Stimulated activated naive CD8-positive, alpha-beta T cell treated with anti-CD3 and anti-CD28 coated beads, Interleukin-15, amount 100 ng/mL, for 72 hours (primary cell): ENCODE data around the gene AFAP1L2.
"Not testable (repeated sequence)": the region's sequence is repeated elsewhere in the genome, so short reads cannot be mapped to it uniquely, and the experiment has no call there.

Experiments
- ATAC-seq: fragments of 150-1000 bp; cut with Tn5 transposase; 2 replicates; pipeline ENCODE4 v1.10.0; 2021; ENCODE audit warnings: mild to moderate bottlenecking, moderate library complexity
- DNase-seq, 2 donors: peaks; one replicate each; pipeline ENCODE4 v3.0.0; 2021 to 2022
- H3K27ac Mint-ChIP-seq, 2 donors: one replicate each; pipeline ENCODE4 v1.8.0; 2022; ENCODE audit warnings: mild to moderate bottlenecking in 2 of 2, mixed read lengths in 2 of 2, moderate library complexity in 2 of 2
- H3K27me3 Mint-ChIP-seq: one replicate; pipeline ENCODE4 v1.8.0; 2022; ENCODE audit warnings: mixed read lengths
- H3K4me1 Mint-ChIP-seq: one replicate; pipeline ENCODE4 v1.8.0; 2022; ENCODE audit warnings: mild to moderate bottlenecking, mixed read lengths
- H3K4me3 Mint-ChIP-seq, 2 donors: one replicate each; pipeline ENCODE4 v1.8.0; 2022; ENCODE audit warnings: mild to moderate bottlenecking in 2 of 2, mixed read lengths in 2 of 2, moderate library complexity in 1 of 2
- H3K9me3 Mint-ChIP-seq, 2 donors: one replicate each; pipeline ENCODE4 v1.8.0; 2022; ENCODE audit warnings: mixed read lengths in 2 of 2

Gene AFAP1L2

GRCh38 chr10:114345701-114346100 is 58.6 kb downstream of the AFAP1L2 start:
- Mint-ChIP-seq H3K4me3 (no peak overlapping the region), H3K9me3 (no peaks in the 10 kb centered on the region), H3K27ac (no peak overlapping the region), H3K4me1 (peaks cover 30% of the 10 kb centered on the region), H3K27me3 (peaks cover 11% of the 10 kb centered on the region)
- ATAC-seq (peak; percentile 22), DNase-seq (no peak)

GRCh38 chr10:114343623-114344505 is 60.4 kb downstream of the AFAP1L2 start:
- no peak for ATAC-seq
- H3K9me3 Mint-ChIP-seq = no peaks in the 10 kb centered on the region
- H3K4me3 Mint-ChIP-seq = no peak overlapping the region
- DNase-seq = no peak
- peaks cover 25% of the 10 kb centered on the region for H3K4me1 Mint-ChIP-seq
- H3K27ac Mint-ChIP-seq = no peak overlapping the region
- H3K27me3 Mint-ChIP-seq = no peaks in the 10 kb centered on the region

- ATAC-seq = no peak
- DNase-seq = no peak
- no peak overlapping the region for H3K4me3 Mint-ChIP-seq
- no peak overlapping the region for H3K27ac Mint-ChIP-seq
- H3K4me1 Mint-ChIP-seq = peaks cover 32% of the 10 kb centered on the region
- no peaks in the 10 kb centered on the region for H3K27me3 Mint-ChIP-seq
- H3K9me3 Mint-ChIP-seq = no peaks in the 10 kb centered on the region
Observed at GRCh38 chr10:114342976-114343375, 61.3 kb downstream of the AFAP1L2 start.

GRCh38 chr10:114340816-114341215 is 63.5 kb downstream of the AFAP1L2 start:
- no peaks in the 10 kb centered on the region for H3K27me3 Mint-ChIP-seq
- DNase-seq (no peak), ATAC-seq (no peak)
- H3K9me3 Mint-ChIP-seq = no peaks in the 10 kb centered on the region
- H3K27ac Mint-ChIP-seq = peak overlapping the region in 1 of 2 donors; percentile 37
- no peak overlapping the region for H3K4me3 Mint-ChIP-seq
- H3K4me1 Mint-ChIP-seq = peaks cover 40% of the 10 kb centered on the region

GRCh38 chr10:114337510-114338462 is 66.5 kb downstream of the AFAP1L2 start:
- ATAC-seq = peak; percentile 95
- Mint-ChIP-seq H3K27me3 (peaks cover 6% of the 10 kb centered on the region), H3K27ac (peak overlapping the region in 1 of 2 donors; percentile 86), H3K4me3 (peak overlapping the region; percentile 15 to 52), H3K9me3 (no peaks in the 10 kb centered on the region), H3K4me1 (peaks cover 54% of the 10 kb centered on the region)
- peak; percentile 60 to 71 for DNase-seq

- ATAC-seq (peak; percentile 16), DNase-seq (no peak)
- Mint-ChIP-seq H3K4me1 (peaks cover 56% of the 10 kb centered on the region), H3K27ac (peak overlapping the region in 1 of 2 donors; percentile 72), H3K9me3 (no peaks in the 10 kb centered on the region), H3K27me3 (peaks cover 6% of the 10 kb centered on the region), H3K4me3 (peak overlapping the region; percentile 19 to 52)
Observed at GRCh38 chr10:114336823-114337509, 67.3 kb downstream of the AFAP1L2 start.

GRCh38 chr10:114335614-114336013 is 68.7 kb downstream of the AFAP1L2 start:
- no peaks in the 10 kb centered on the region for H3K9me3 Mint-ChIP-seq
- H3K4me3 Mint-ChIP-seq = no peak overlapping the region
- ATAC-seq (no peak), DNase-seq (no peak)
- H3K27ac Mint-ChIP-seq = peak overlapping the region in 1 of 2 donors; percentile 84
- peaks cover 58% of the 10 kb centered on the region for H3K4me1 Mint-ChIP-seq
- peaks cover 6% of the 10 kb centered on the region for H3K27me3 Mint-ChIP-seq

- Mint-ChIP-seq H3K27me3 (peaks cover 6% of the 10 kb centered on the region), H3K4me3 (peak overlapping the region in 1 of 2 donors; percentile 53), H3K9me3 (no peaks in the 10 kb centered on the region), H3K27ac (no peak overlapping the region), H3K4me1 (peaks cover 71% of the 10 kb centered on the region)
- DNase-seq = no peak
- ATAC-seq = no peak
Observed at GRCh38 chr10:114334301-114334700, 70.0 kb downstream of the AFAP1L2 start.

- peaks cover 69% of the 10 kb centered on the region for H3K4me1 Mint-ChIP-seq
- H3K4me3 Mint-ChIP-seq, DNase-seq, H3K27me3 Mint-ChIP-seq, ATAC-seq, H3K9me3 Mint-ChIP-seq, H3K27ac Mint-ChIP-seq: not testable (repeated sequence)
Observed at GRCh38 chr10:114333441-114333840, 70.9 kb downstream of the AFAP1L2 start.

- H3K27me3 Mint-ChIP-seq = peaks cover 6% of the 10 kb centered on the region
- peaks cover 60% of the 10 kb centered on the region for H3K4me1 Mint-ChIP-seq
- DNase-seq (no peak), ATAC-seq (no peak)
- H3K27ac Mint-ChIP-seq = peak overlapping the region in 1 of 2 donors; percentile 89
- no peak overlapping the region for H3K4me3 Mint-ChIP-seq
- H3K9me3 Mint-ChIP-seq = no peaks in the 10 kb centered on the region
Observed at GRCh38 chr10:114332301-114333192, 71.8 kb downstream of the AFAP1L2 start.

- Mint-ChIP-seq H3K4me1 (peaks cover 38% of the 10 kb centered on the region), H3K27ac (no peak overlapping the region), H3K4me3 (no peak overlapping the region), H3K27me3 (peaks cover 6% of the 10 kb centered on the region), H3K9me3 (no peaks in the 10 kb centered on the region)
- ATAC-seq = peak; percentile 24
- DNase-seq = no peak
Observed at GRCh38 chr10:114329634-114330365, 74.5 kb downstream of the AFAP1L2 start.

GRCh38 chr10:114328874-114329273 is 75.4 kb downstream of the AFAP1L2 start:
- Mint-ChIP-seq H3K27ac (no peak overlapping the region), H3K4me1 (peaks cover 29% of the 10 kb centered on the region), H3K4me3 (no peak overlapping the region), H3K9me3 (no peaks in the 10 kb centered on the region), H3K27me3 (no peaks in the 10 kb centered on the region)
- DNase-seq (no peak), ATAC-seq (peak; percentile 35)

- Mint-ChIP-seq H3K27ac (no peak overlapping the region), H3K4me1 (peaks cover 24% of the 10 kb centered on the region), H3K4me3 (no peak overlapping the region), H3K9me3 (no peaks in the 10 kb centered on the region), H3K27me3 (no peaks in the 10 kb centered on the region)
- ATAC-seq = no peak
- no peak for DNase-seq
Observed at GRCh38 chr10:114328441-114328812, 75.9 kb downstream of the AFAP1L2 start.
